Transverse colon (tissue), 4 donors: ENCODE results near the gene COTL1.

ENCODE experiments used
- CTCF ChIP-seq, 5 experiments: fragments of 200-600 bp in 3 of 5; fragments of 450-650 bp in 2 of 5; sonication (generic) in 3 of 5; IDR thresholded peaks; 1 replicate in 2 of 5; 2 replicates in 3 of 5; pipeline ENCODE4 v1.5.1; 2016 to 2017; ENCODE audit warnings: antibody characterized with exemption in 5 of 5, inconsistent platforms in 3 of 5, mild to moderate bottlenecking in 2 of 5, moderate library complexity in 1 of 5
- POLR2A ChIP-seq: fragments of 450-650 bp; IDR thresholded peaks from one replicate; pipeline ENCODE4 v1.6.1; 2016; ENCODE audit warnings: antibody characterized with exemption, mild to moderate bottlenecking, moderate library complexity
- POLR2AphosphoS5 ChIP-seq, 3 donors: sonication (generic); formaldehyde crosslinking; IDR thresholded peaks; one replicate each; pipeline ENCODE4 v1.6.1; 2016; ENCODE audit warnings: antibody characterized with exemption in 3 of 3

DNA sequence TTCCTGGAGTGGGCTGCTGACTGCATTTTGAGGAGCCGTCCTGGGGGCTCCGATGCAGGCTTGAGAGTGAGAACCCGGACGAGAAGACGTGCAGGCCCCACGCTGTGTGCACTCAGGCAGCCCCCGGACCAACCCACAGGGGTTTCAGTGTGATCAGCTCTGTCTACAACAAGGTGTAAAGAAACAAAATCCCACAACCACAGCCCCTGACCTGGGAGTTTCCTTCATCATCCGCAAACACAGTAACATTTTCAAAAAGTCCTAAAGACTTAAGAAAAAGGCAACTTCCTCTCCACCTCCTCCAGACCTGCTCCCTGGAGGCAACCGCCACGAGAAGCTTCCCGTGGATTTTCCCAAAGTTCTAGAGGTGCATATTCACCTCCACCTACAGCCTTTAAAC is 98.0 kb downstream of the COTL1 start:
- no peak for TF ChIP-seq POLR2AphosphoS5 (IDR thresholded peaks at IDR 0.05)
- no peak for TF ChIP-seq POLR2A
- no peak for TF ChIP-seq CTCF (IDR thresholded peaks at IDR 0.05)
